GM21526 (cell line): ENCODE results near the gene ABHD12.

ENCODE experiments used
- ATAC-seq: cut with Tn5 transposase; IDR thresholded peaks from one replicate; pipeline ENCODE4 v1.9.1; 2021; ENCODE audit warnings: moderate library complexity; ENCODE audit not compliant: unreplicated experiment, low FRiP score

The ABHD12 gene

GRCh38 chr20:25309395-25310267, 81.0 kb downstream of the ABHD12 start:
- ATAC-seq: no peak

GRCh38 chr20:25308671-25309394, 81.8 kb downstream of the ABHD12 start:
- ATAC-seq: no peak

DNA sequence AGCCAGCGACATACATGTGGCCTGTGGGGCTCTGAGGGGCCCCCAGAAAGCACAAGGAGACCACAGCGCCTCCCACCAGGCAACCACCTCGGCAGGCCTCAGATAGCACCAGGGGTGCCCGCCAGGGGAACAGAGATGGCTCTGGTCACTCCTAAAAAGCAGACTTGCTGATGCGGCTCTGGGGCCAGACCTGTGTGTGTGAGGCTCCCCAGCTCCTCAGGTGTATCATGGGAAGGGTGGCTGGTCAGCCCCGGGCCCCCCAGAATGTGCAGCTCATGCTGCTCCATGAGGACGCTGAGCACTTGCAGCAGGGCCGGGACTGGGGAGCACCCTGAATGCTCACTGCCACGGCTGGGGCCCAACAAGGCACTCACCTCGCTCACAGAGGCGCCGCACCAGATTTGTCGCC, 82.5 kb downstream of the ABHD12 start:
- no peak for ATAC-seq

DNA sequence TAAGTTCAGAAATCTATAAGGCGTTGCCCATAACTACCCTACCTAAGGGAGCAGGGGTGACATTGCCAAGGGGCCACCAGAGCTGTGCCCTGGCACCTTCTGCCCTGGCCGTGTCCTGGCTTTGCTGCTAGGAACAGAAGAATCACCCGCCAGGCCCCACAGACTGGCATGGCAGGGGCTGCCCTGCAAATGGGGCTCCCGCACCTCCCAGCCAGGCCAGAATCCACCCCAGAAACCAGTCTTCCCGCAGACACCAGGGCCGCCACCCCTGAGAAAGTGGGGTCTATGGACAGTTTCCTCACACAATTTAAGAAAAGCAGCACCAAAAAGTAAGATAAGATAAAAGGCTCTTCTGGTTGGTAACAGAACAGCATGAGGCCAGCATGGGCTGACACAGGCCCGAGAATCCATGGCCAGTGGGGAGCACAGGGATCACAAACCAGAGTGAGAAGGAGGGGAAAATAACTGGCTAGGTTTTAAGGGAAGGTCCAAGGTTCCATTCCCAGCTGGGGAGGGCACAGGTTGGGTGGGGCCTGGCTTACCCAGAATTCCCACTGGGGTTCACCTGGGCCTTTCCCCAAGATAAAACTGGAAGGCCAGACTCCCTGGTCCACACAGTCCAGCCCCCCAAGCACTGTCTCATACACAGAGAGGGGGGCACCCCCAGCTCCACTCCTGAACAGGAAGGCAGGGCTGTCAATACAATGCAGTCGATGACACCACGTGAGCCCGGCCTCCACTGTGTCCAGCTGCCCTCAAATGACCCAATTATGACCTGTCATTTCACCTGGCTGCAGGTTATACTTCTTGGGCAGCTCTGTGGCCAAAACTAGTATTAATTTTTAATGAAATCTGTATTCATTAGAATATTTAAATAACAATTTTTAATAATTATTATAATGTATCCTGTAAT, 83.4 kb downstream of the ABHD12 start:
- ATAC-seq: no peak

DNA sequence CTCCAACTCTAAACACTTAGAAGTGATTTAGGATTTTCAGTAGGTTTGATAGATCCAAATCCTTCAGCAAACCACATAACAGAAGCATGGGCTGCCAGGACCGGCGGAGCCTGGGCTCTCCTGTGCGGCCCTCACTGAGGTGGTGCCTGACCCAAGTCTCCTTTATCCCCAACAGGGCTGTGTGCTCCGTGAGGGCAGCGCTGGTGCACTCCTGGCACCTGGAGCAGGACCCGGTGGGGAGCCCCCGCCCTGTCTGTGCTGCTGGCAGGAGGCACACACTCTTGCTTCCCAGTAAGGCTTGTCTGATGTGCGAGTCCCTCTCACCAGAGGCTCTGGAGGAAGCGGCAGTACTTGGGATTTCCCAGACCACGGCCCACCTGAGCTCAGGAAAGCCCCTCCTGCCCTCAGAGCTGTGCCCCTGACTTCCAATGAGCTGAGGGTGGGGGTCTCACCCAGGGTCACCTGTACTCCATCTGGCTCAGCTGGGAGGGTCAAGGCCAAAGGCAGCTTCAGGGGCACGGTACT, 86.5 kb downstream of the ABHD12 start:
- ATAC-seq: no peak

GRCh38 chr20:25303292-25304024, 87.2 kb downstream of the ABHD12 start:
- no peak for ATAC-seq

GRCh38 chr20:25302596-25302995, 88.0 kb downstream of the ABHD12 start:
- no peak for ATAC-seq

DNA sequence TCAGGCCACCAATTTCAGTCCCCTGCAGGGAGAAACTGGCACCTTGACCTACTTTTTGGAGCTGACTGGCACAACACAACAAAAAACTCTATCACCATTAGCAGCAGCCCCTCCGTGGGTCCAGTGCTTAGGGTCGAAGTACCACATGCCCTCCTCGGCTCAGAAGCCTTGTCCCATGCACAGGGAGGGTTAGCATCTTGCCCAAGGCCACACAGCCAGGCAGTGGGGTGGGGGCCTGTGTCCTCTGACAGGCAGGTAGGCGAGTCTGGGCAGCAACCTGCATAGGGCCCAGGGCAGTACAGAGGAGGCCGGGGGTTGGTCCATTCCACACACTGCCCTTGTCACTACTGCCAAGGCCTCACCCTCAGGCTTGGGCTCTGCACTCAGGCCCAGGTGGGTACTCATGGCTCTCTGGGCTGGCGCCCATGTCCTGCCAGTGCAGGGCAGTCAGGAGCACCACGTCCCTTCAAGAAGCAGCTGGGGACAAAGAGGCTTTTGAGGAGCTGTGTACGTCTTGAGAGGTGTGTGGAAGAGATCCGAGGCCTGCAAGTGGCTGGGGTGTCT, 89.2 kb downstream of the ABHD12 start:
- ATAC-seq: no peak

GRCh38 chr20:25300496-25301170, 90.0 kb downstream of the ABHD12 start:
- ATAC-seq: no peak

GRCh38 chr20:25299806-25300205, 90.8 kb downstream of the ABHD12 start:
- no peak for ATAC-seq

DNA sequence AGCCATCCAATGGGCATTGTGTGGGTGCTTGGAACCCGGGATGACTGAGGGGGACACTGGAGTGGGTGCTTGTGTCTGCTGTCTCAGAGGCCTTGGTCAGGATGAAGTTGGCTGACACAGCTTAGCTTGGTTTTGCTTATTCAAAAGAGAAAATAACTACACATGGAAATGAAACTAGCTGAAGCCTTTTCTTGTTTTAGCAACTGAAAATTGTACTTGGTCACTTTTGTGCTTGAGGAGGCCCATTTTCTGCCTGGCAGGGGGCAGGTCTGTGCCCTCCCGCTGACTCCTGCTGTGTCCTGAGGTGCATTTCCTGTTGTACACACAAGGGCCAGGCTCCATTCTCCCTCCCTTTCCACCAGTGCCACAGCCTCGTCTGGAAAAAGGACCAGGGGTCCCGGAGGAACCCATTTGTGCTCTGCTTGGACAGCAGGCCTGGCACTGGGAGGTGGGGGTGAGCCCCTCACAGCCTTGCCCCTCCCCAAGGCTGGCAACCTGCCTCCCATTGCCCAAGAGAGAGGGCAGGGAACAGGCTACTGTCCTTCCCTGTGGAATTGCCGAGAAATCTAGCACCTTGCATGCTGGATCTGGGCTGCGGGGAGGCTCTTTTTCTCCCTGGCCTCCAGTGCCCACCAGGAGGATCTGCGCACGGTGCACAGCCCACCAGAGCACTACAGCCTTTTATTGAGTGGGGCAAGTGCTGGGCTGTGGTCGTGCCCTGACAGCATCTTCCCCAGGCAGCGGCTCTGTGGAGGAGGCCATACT, 93.3 kb downstream of the ABHD12 start:
- peak; percentile 60 for ATAC-seq

GRCh38 chr20:25296094-25297093, 94.2 kb downstream of the ABHD12 start:
- ATAC-seq: peak; percentile 40

GRCh38 chr20:25295386-25296093, 95.1 kb downstream of the ABHD12 start:
- ATAC-seq: no peak

DNA sequence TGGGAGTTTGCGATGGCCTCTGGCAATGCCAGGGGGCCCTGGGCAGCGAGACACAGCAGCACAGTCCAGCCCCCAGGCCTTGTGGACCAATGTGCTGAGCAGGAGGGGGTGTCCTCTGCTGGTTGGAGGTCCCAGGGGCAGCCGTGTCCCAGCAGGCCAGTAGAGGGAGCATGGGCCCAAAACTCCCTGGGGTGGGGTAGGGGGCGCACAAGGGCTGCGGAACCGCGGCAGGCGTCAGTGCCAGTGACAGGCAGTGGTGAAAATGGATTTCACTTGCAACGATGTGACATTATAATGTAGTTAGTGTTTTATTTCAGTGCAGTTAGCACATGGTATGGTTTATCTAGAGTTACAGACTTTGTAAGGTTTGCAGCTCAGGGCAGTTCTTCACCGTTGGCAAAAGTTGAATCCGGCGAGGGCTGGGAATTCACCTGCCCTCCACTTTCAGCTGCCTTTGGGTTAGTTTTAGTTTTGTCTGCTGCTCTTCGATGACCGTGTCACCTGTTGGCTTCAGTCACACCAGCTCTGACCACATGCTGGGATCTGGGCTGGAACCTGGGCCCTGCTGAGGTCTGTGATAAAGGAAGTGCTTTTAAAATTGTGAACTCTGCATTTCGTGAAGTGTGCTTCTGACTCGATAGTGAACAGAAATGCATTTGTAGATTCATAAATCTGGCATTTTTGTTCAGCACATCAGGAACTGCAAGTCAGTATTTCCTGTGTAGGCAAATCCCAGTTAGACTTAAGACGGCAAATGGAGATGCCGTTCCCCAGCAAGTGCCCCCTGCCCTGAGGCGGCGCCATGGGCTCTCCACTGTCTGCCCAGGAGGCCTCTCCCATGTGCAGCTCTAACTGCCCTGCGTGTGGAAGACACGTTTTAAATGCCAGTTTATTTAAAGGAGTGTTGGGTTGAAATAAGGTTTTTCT, 95.9 kb downstream of the ABHD12 start:
- no peak for ATAC-seq

DNA sequence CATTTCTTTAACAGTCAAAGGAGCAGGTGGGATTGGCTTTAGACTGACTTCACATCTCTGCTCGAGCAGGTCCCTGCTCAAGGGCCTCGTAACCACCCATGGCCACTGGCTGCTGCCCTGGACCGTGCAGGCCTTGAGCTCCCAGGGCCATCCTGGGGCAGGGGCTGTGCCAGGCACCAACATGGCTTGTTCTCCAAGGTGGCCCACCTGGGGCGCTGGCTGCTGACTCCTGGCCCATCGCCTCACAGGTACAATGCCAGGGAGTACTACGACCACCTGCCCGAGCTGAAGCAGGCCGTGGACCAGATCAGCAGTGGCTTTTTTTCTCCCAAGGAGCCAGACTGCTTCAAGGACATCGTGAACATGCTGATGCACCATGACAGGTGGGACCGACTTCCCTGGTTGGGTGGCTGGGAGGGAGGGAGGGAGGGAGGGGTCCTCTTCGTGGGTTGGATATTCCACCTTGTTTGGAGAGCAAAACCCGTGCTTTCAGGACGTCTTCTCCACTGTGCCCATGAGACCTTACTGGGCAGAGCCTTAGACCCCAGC, 96.7 kb downstream of the ABHD12 start:
- no peak for ATAC-seq
